ENCODE data around the gene TMEM169.

The TMEM169 gene

GRCh38 chr2:216081487-216082116 lies at the start of gene TMEM169, which contains the start of gene PECR:
TMEM169 (plus strand) TSS chr2:216081919; CDS start chr2:216095964, 14,045 bp downstream.
PECR (minus strand) TSS chr2:216081809; CDS start chr2:216081741, 68 bp downstream.
- peak; percentile 53 for DNase-seq

- no peak for DNase-seq
Observed at GRCh38 chr2:216031960-216032689, 49.6 kb upstream of the TMEM169 start.

GRCh38 chr2:216033403-216033802 lies 48.3 kb upstream of the TMEM169 start:
- no peak for DNase-seq

GRCh38 chr2:216034065-216034464 lies 47.7 kb upstream of the TMEM169 start:
- DNase-seq: peak; percentile 73

GRCh38 chr2:216039918-216040317 lies 41.8 kb upstream of the TMEM169 start:
- DNase-seq: no peak

DNA sequence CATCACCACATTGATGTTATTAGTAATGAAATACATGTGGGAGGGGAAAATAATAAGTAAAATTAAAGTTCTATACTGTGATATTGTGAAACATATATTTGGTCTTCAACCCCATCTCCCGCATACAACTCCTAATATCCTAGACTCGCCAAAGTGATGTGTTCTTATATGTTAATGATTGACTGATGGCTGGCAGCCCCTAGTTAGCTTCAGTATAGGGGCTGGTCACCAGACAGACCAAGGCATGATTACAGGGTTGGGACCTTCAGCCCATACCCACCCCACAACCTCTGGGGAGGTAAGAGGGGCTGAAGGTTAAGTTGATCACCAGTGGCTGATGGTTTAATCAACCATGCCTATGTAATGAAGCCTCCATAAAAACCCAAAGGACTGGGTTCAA lies 40.3 kb upstream of the TMEM169 start:
- no peak for DNase-seq

DNA sequence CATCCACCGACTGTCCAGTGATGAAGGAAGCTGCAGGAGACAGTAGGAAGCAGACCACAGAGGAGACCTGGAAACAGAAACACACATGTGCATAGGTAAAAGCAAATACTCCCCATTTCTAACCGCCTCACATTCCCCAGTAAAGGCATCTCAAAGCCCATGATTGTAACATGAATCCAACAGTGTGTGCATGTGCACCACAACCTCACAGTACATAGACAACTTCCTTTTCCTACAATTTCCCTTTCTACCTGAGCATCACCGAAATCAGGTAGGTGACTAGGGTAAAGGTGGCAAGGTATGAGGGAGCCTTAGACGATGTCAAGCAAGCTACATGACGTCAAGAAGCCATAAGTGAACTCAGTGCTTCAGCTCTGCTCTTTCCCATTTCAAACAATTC lies 37.8 kb upstream of the TMEM169 start:
- DNase-seq: no peak

DNA sequence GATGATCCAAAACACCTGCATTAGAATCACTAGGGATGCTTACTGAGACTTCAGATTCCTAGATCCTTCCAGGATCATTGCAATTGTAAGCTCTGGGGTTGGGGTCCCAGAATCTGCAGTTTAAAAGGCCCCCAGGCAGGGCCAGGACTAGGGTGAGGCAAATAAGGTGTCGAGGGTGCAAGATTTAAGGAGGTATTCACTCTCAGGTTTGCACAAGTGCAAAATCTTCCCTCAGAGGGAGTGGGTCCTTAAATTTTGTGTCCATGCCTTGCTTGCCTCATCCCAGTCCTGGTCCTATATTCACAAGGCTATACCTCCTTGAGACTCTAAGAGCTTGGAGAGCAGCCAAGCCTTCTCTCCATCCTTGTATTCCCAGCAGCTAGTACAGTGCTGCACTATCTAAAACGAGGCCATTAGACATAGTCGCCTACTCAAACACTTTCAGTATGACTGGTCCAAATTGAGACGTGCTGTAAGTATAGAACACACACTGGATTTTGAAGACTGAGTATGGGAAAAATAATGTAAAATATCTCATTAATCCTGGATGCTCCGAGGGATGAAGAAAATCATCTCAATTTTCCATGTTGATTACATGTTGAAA lies 36.7 kb upstream of the TMEM169 start:
- no peak for DNase-seq

DNA sequence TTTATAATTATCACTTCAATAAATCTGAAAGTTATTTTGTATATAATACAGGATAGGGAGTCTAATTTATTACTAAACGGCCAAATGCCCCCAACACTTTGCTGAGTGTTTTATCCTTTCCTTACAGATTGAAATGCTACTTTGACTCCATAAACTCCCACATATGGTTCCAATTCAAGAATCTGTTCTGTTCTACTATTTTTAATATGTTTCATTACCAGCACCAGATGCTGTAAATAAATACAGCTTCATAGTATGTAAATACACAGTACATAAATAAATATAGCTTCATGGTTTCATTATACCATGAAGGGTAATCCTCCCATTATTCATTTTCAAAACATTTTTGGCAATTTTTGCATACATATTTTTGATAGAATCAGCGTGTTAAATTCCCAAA lies 34.3 kb upstream of the TMEM169 start:
- DNase-seq: no peak

- DNase-seq: no peak
Observed at GRCh38 chr2:216049452-216049851, 32.3 kb upstream of the TMEM169 start.

DNA sequence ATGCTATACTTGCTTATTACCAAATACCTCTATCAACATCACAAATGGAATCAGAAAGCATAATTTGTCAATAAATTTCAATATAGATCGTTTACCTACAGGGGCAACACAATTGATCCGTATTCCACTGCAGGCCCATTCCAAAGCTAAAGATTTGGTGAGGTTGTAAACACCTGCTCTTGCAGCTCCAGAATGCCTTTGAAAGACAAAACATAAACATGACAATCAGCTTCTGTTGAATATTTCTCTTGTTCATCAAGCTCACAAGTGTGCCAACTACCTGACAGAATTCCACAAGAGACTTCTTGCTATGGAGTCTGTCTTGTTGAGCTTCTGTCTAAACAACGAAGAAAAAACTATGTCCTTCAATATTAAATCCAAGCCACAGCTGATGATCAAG lies 30.4 kb upstream of the TMEM169 start:
- DNase-seq: no peak

DNA sequence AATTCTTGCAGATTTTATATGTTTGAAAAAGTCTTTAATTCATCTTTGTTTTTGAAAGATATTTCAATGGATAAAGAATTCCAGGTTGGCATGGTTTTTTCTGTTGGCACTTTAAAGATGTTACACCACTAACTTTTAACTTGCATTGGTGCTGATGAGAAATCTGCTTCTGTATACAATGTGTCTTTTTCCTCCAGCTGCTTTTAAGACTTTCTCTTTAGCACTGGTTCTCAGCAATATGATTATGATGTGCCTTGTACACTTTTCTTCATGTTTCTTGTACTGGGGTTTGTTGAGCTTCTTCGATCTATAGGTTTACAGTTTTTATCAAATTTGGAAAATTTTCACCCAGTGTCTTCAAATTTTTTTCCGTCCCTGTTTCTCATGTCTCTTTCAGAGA lies 29.3 kb upstream of the TMEM169 start:
- no peak for DNase-seq

DNA sequence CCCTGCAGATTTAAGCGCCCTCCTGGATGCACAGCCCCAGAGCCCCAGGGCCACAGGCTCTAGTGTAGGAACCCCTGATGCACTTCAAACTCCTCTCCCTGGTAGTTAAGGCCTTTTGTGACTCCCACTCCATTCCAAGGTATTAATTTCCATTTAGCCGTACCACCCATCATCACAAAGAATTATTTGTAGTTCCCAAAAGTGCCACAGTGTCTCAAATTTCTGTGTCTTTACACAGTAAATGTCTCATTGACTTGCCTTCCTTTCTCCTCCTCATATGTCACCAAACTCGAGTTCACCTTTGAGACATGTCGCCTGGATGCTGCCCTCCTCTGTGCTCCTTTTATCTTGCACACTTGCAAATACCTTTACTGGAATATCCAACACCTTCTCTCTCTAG lies 26.0 kb upstream of the TMEM169 start:
- DNase-seq: no peak

DNA sequence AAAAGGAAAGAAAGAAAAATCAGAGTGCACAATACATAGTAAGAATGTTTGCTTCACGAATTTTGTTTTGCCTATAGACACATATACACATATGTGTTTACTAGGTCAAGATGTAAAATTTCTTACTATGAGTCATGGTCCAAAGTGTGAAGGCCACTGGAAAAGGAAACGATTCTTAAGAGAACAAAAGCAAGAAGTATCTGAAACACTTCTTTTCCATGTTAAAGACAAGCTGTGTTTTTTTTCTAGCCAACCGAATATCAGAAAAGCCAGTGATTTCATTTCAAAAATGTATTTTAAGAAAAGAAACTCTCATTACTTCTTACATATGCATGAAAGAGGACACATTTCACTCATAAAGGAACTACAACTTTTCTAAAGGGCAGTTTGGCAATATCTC lies 25.0 kb upstream of the TMEM169 start:
- DNase-seq: no peak

GRCh38 chr2:216057688-216058193 lies 24.0 kb upstream of the TMEM169 start:
- DNase-seq: peak; percentile 28

GRCh38 chr2:216059233-216059834 lies 22.4 kb upstream of the TMEM169 start:
- DNase-seq: no peak

DNA sequence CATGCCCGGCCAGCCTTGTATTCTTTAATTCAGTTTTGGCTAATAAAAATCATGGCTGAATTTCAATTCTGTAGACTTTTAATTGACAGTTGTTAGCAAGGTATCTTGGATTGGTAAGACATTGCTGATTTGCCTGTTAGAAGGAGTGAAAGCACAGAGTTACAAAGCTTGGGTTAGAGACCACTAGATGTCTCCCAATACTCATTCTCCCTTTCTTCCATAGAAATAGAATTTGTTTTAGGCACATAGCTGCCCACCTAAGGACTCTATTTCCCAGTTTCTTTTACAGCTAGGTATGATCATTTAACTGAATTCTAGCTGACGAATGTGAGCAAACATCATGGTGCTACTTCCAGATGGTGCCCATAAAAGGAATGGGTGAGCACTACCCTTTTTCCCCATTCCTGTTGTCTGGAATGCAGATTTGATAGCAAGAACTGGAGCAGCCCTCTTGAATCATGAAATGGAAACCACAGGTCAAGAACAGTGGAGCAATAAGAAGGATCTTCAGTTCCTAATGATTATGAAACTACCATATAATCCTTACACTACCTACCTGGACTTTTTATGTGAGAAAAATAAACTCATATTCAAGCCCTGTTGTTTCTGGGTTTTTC lies 17.6 kb upstream of the TMEM169 start:
- no peak for DNase-seq

DNA sequence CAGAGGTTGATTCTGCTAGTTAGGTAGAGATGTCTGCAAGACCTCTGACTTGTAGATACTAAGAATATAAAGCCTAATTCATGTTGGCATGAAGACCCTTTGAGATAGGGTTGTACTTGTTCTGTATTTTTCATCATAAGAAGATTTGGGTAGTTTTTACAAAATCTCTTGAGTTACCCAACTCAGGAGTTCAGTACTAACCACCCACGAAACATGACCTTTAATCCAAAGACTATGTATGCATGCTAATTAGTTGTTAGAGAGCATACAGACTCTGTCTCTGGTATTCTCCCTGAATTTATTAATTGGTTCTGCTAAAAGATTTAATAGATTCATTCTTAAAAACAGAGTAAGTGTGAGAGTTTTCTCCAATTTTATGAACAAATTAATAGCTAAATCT lies 17.1 kb upstream of the TMEM169 start:
- DNase-seq: no peak

DNA sequence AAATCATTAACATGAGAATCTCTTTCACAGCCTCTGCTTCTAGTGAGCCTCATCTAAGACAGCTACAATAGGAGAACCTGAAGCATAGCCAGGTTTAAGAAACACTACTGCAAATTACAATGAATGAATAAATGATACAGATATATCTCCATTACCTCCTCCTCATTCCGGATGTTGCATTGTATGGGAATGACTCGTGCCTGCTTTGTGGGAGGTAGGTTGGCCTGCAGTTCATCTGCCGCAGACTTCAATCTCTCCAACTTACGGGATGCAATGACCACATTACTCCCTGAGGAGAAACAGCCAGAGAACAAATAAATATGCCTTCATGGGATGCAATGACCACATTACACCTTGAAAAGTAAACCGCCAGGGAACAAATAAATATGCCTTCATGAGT lies 15.5 kb upstream of the TMEM169 start:
- DNase-seq: no peak

DNA sequence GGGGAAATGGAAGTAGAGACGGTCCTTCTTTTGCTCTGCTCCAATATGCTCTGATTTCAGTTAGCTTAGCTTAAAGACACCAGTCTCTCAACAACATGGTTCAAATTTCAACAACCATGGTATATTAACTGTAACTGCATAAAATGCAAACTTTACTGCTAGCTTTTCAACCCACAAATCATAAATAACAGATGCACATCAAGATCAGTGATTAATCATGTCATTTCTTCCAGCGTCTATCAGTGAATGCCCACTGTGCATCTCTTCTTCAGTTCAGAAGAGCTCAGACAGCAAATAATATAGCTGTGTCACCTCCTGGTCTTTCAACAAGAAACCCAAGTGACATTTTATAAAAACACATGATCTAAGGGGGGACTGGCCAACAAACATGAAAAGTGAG lies 12.7 kb upstream of the TMEM169 start:
- no peak for DNase-seq

GRCh38 chr2:216070195-216070594 lies 11.5 kb upstream of the TMEM169 start:
- DNase-seq: no peak

GRCh38 chr2:216071111-216071851 lies 10.4 kb upstream of the TMEM169 start:
- no peak for DNase-seq
